ENCODE data around the gene EDN2. TPM values are rescaled to one million over a fixed set of nuclear protein-coding genes. Genes with fewer than 3 reads are reported as not detected.

The EDN2 gene
- polyA plus RNA-seq, 1 experiment: 0.06 TPM

Small RNA genes within 50 kb of the gene (small RNA-seq; reads per million reads assigned to genes)
- not detected for gene RNA5SP45 (ENCODE audit: insufficient read length, low read depth, low replicate concordance)

Other genes starting within 250 kb of the EDN2 start
- gene SCMH1, start 242.4 kb downstream of the EDN2 start, polyA plus RNA-seq (2011; rRNA removed): 32.0 and 44.9 TPM in 2 replicates
- 0.02 TPM in 1 of 2 replicates, not detected in the other for gene FOXO6, start 123.2 kb downstream of the EDN2 start, polyA plus RNA-seq (2011; rRNA removed)